Measurements from ENCODE around the gene GAS2L3. TPM values are rescaled to one million over a fixed set of nuclear protein-coding genes. Genes with fewer than 3 reads are reported as not detected.

GAS2L3 gene
- total and polyA plus RNA-seq, 2 of the 13 experiments (the other 11 are each of a cell fraction or from before 2014, with no cell fraction given), result 7.0 to 20.8 TPM

DNA sequence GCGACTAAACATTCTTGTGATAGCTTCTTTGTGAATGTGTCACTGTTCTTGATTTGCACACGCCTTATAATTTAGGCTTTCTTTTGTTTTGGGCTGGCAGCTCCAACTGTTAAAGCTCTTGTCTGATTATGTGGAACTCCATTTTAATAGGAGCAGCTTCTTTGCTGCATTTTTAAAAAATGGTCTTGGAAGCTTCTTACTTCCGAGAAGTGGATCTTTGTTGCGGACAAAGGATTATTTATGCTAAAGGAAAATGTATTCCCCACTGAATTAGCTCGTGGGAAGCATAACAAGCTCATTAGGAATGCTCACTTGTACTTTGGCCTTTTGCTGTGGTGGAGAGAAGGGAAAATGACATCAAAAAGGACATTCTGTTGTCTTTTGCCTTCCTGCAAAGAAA lies 20.0 kb downstream of the GAS2L3 start (continued):
- TF ChIP-seq, protein P1, sequence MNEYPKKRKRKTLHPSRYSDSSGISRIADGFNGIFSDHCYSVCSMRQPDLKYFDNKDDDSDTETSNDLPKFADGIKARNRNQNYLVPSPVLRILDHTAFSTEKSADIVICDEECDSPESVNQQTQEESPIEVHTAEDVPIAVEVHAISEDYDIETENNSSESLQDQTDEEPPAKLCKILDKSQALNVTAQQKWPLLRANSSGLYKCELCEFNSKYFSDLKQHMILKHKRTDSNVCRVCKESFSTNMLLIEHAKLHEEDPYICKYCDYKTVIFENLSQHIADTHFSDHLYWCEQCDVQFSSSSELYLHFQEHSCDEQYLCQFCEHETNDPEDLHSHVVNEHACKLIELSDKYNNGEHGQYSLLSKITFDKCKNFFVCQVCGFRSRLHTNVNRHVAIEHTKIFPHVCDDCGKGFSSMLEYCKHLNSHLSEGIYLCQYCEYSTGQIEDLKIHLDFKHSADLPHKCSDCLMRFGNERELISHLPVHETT (CRISPR knock-in tag; conservative IDR thresholded peaks at IDR 0.05), result no peak
- TF ChIP-seq ZBTB21 (CRISPR knock-in tag; IDR thresholded peaks at IDR 0.05), result peak; percentile 60; the same call in 1 of the 2 replicates
- TF ChIP-seq, protein P2, sequence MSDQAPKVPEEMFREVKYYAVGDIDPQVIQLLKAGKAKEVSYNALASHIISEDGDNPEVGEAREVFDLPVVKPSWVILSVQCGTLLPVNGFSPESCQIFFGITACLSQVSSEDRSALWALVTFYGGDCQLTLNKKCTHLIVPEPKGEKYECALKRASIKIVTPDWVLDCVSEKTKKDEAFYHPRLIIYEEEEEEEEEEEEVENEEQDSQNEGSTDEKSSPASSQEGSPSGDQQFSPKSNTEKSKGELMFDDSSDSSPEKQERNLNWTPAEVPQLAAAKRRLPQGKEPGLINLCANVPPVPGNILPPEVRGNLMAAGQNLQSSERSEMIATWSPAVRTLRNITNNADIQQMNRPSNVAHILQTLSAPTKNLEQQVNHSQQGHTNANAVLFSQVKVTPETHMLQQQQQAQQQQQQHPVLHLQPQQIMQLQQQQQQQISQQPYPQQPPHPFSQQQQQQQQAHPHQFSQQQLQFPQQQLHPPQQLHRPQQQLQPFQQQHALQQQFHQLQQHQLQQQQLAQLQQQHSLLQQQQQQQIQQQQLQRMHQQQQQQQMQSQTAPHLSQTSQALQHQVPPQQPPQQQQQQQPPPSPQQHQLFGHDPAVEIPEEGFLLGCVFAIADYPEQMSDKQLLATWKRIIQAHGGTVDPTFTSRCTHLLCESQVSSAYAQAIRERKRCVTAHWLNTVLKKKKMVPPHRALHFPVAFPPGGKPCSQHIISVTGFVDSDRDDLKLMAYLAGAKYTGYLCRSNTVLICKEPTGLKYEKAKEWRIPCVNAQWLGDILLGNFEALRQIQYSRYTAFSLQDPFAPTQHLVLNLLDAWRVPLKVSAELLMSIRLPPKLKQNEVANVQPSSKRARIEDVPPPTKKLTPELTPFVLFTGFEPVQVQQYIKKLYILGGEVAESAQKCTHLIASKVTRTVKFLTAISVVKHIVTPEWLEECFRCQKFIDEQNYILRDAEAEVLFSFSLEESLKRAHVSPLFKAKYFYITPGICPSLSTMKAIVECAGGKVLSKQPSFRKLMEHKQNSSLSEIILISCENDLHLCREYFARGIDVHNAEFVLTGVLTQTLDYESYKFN (CRISPR knock-in tag; conservative IDR thresholded peaks at IDR 0.05), result peak; percentile 74
- no peak for TF ChIP-seq ZNF788 (CRISPR knock-in tag; IDR thresholded peaks at IDR 0.05; ENCODE audit: borderline replicate concordance)
- TF ChIP-seq TEAD3 (CRISPR knock-in tag; optimal IDR thresholded peaks at IDR 0.05; ENCODE audit: borderline replicate concordance), result peak; percentile 52
- TF ChIP-seq MIXL1 (CRISPR knock-in tag; IDR thresholded peaks at IDR 0.05), result 0 out of 2 replicates have a peak, but pooled peaks have one; percentile 32
- peak; percentile 24; the same call in 1 of the 2 replicates for TF ChIP-seq GATAD2A (CRISPR knock-in tag; IDR thresholded peaks at IDR 0.05)

DNA sequence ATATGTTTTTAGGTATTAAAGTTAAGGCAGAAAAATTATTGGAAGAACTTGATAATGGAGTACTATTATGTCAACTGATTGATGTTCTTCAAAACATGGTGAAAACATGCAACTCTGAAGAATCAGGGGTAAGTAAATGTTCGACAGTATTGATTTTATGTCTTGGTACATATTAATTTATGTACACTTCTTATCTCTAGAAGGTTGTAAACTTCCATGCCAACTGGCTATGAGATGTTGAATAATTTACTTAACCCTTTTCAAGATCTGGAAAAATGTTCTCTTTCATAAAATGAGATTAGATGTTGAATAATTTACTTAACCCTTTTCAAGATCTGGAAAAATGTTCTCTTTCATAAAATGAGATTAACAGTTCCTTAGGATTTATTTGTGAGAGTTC lies 28.1 kb downstream of the GAS2L3 start:
- H2AFZ ChIP-seq (ENCODE audit: low read length), result no peak overlapping the region
- intact Hi-C loops (cut with micrococcal nuclease; ENCODE audit: unreplicated experiment) (no loop called here), in situ Hi-C loops (cut with HindIII; ENCODE audit: extremely low pct_ligation_motif_present, low pct_unique_long_range_greater_than_20kb) (no loop called here)
- no peak overlapping the region for H3K9ac ChIP-seq (ENCODE audit: insufficient read depth, low read depth, low read length)
- no peaks in the 10 kb centered on the region for H3K27me3 ChIP-seq (ENCODE audit: control insufficient read depth in 1 of 2, insufficient read depth in 2 of 2, low read length in 2 of 2)
- CTCF ChIA-PET (ENCODE audit: low intra/inter-chr PET ratio, low total read pairs), result no interaction called here
- no peak overlapping the region for H3K27ac ChIP-seq (ENCODE audit: extremely low read length, insufficient read depth, low read length)
- peaks cover 0 to 7% of the 10 kb centered on the region in 2 experiments; a peak in 2 of 5 replicates for H3K36me3 ChIP-seq (replicated peaks in 1 of 2; ENCODE audit: control insufficient read depth in 1 of 2, insufficient read depth in 2 of 2, low read length in 2 of 2)
- H3K79me2 ChIP-seq (ENCODE audit: insufficient read depth, low read length), result no peaks in the 10 kb centered on the region
- BruUV-seq (replicated peaks), result no TSS peak
- DNase-seq (ENCODE audit: low spot score) (no peak), FAIRE-seq (no peak), ATAC-seq (no peak)
- no peak overlapping the region for H3K4me3 ChIP-seq (replicated peaks in 1 of 3; ENCODE audit: insufficient read depth in 1 of 3, low read depth in 2 of 3, low read length in 3 of 3)
- 70% methylated on average over 1 of the region's 1 CpG for WGBS (ENCODE audit: low lambda C conversion rate)
- POLR2A ChIA-PET, result no interaction called here
- H3K9me3 ChIP-seq (ENCODE audit: low read length), result no peaks in the 10 kb centered on the region
- no peaks in the 10 kb centered on the region for H4K20me1 ChIP-seq (ENCODE audit: insufficient read depth, low read length)
- H3K4me1 ChIP-seq (ENCODE audit: insufficient read depth, low read length), result no peaks in the 10 kb centered on the region
- no peak overlapping the region for H3K4me2 ChIP-seq (ENCODE audit: low read depth, low read length)
- TF ChIP-seq, protein P3, sequence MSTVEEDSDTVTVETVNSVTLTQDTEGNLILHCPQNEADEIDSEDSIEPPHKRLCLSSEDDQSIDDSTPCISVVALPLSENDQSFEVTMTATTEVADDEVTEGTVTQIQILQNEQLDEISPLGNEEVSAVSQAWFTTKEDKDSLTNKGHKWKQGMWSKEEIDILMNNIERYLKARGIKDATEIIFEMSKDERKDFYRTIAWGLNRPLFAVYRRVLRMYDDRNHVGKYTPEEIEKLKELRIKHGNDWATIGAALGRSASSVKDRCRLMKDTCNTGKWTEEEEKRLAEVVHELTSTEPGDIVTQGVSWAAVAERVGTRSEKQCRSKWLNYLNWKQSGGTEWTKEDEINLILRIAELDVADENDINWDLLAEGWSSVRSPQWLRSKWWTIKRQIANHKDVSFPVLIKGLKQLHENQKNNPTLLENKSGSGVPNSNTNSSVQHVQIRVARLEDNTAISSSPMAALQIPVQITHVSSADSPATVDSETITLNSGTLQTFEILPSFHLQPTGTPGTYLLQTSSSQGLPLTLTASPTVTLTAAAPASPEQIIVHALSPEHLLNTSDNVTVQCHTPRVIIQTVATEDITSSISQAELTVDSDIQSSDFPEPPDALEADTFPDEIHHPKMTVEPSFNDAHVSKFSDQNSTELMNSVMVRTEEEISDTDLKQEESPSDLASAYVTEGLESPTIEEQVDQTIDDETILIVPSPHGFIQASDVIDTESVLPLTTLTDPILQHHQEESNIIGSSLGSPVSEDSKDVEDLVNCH (CRISPR knock-in tag; IDR thresholded peaks at IDR 0.05), result no peak
- TF ChIP-seq ZNF484 (CRISPR knock-in tag; IDR thresholded peaks at IDR 0.05; ENCODE audit: borderline replicate concordance, low read depth), result no peak
- TF ChIP-seq, protein P4, sequence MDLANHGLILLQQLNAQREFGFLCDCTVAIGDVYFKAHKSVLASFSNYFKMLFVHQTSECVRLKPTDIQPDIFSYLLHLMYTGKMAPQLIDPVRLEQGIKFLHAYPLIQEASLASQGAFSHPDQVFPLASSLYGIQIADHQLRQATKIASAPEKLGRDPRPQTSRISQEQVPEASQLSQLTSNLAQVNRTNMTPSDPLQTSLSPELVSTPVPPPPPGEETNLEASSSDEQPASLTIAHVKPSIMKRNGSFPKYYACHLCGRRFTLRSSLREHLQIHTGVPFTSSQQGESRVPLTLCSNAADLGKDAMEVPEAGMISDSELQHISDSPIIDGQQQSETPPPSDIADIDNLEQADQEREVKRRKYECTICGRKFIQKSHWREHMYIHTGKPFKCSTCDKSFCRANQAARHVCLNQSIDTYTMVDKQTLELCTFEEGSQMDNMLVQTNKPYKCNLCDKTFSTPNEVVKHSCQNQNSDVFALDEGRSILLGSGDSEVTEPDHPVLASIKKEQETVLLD (CRISPR knock-in tag; IDR thresholded peaks at IDR 0.05; ENCODE audit: low read depth), result no peak
- no peak for TF ChIP-seq CAMTA2 (CRISPR knock-in tag; IDR thresholded peaks at IDR 0.05; ENCODE audit: borderline replicate concordance)
- TF ChIP-seq, protein P5, sequence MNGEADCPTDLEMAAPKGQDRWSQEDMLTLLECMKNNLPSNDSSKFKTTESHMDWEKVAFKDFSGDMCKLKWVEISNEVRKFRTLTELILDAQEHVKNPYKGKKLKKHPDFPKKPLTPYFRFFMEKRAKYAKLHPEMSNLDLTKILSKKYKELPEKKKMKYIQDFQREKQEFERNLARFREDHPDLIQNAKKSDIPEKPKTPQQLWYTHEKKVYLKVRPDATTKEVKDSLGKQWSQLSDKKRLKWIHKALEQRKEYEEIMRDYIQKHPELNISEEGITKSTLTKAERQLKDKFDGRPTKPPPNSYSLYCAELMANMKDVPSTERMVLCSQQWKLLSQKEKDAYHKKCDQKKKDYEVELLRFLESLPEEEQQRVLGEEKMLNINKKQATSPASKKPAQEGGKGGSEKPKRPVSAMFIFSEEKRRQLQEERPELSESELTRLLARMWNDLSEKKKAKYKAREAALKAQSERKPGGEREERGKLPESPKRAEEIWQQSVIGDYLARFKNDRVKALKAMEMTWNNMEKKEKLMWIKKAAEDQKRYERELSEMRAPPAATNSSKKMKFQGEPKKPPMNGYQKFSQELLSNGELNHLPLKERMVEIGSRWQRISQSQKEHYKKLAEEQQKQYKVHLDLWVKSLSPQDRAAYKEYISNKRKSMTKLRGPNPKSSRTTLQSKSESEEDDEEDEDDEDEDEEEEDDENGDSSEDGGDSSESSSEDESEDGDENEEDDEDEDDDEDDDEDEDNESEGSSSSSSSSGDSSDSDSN (CRISPR knock-in tag; IDR thresholded peaks at IDR 0.05), result no peak
- no peak for TF ChIP-seq HDAC2 (CRISPR knock-in tag; IDR thresholded peaks at IDR 0.05)
